GM18907 (cell line): ENCODE measurements around the gene PLEKHG5.

Experiments
- ATAC-seq: cut with Tn5 transposase; IDR thresholded peaks from one replicate; pipeline ENCODE4 v1.9.1; 2021; ENCODE audit warnings: mild to moderate bottlenecking, moderate library complexity; ENCODE audit not compliant: unreplicated experiment

PLEKHG5 gene

DNA sequence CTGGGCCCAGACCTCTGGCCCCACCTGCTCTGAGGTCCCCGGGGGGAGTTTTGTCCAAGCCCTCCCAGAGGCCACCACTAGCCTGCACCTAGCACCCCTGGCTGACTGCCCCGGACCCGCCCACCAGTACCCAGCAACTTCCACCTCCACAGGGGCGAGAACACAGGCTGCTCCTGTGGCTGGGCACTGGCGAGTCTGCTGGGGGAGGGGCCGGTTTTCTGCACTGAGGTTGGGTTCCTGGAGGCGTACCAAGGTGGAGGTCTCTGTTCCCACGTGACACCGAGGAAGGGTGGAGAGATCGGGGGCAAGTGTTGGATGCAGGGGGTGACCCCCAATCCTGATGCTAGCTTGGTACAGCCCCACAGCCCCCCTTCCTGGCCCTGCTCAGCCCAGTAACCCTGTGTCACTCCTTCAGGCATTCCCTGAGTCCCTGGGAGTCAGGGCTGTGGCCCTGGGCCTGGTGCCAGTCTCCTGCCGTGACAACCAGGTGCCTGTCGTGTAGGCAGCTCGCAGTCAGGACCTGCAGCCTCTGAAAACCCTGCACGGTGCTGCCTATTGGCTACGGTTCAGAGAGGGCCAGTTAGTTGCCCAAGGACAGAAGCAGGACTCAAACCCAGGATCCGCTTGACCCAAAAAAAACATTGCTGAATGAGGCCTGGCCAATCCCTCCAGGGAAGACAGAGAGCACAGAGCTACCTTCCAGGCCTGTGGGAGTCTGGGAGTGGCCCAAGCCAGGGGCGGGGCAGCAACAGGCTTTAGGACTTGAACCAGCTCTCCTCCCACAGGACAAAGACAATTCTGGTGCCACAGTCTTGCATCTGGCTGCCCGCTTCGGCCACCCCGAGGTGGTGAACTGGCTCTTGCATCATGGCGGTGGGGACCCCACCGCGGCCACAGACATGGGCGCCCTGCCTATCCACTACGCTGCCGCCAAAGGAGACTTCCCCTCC, 63.8 kb downstream of the PLEKHG5 start:
- ATAC-seq = no peak

DNA sequence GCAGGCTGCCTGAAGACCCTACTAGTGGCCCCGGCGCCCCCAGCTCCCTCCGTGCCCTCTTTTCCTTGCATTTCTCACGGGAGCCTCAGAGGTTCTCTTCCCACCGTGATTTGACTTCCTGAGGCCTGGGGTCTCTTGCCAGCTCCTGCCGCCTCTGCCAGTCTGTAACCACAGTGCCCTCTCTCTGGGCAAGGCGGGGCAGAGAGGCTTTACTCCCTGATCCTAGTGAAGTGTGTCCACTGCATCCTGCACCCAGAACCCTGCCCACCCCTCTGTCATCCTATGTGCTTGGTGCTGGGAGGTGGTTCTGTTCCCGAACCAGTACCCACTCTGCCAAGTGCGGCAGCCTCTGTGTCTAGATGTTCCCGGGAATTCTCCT, 64.5 kb downstream of the PLEKHG5 start:
- no peak for ATAC-seq

DNA sequence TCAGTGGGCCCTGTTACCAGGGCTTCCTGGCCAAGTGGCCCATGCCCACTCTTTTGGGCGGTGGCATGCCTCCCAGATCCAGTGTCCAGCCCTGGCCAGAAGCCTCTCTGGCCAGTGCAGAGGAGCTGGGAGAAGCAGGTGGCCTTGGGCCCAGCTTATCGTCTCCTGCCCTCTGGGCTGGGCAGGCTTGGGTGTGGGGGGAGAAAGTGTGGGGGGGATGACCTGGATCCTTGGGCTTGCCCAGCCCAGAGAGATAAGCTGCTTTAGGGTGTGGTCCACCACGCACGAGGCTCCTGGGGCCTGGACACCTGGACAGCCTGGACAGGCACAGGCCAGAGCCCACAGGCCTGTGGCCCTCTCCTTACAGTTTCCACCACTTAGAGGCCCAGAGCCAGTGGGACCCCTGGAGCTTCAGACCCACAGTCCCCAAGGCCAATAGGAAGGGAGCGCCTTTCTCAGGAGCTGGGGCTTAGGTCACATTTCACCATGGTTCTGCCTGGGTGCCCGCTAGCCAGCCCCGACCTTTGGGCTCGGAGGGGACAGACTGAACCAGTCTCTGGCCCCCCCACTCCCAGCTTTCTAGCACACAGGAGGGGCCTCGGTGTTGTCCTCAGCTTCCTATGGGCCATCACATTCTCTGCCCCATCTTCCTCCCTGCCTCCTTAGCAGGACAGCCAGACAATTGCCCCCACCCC, 65.0 kb downstream of the PLEKHG5 start:
- ATAC-seq = no peak

DNA sequence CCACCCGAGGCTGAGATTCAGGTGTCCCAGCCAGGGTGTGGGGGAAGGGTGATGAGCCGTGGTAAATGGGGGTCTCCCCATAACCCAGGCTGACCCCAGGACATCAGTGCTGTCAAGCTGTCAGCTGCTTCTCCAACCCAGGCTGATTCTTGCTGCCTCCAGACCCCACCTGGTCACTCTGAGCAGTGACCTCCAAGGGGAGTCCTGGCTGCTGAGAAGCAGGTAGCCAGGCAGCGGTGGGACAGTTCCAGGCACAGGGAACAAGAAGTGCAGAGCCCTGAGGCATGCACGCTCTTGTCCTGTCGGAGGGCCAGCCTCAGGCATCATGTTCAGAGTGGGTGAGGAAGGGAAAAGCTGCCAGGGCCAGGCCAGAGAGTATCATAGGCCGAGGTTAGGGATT, 65.8 kb downstream of the PLEKHG5 start:
- no peak for ATAC-seq

DNA sequence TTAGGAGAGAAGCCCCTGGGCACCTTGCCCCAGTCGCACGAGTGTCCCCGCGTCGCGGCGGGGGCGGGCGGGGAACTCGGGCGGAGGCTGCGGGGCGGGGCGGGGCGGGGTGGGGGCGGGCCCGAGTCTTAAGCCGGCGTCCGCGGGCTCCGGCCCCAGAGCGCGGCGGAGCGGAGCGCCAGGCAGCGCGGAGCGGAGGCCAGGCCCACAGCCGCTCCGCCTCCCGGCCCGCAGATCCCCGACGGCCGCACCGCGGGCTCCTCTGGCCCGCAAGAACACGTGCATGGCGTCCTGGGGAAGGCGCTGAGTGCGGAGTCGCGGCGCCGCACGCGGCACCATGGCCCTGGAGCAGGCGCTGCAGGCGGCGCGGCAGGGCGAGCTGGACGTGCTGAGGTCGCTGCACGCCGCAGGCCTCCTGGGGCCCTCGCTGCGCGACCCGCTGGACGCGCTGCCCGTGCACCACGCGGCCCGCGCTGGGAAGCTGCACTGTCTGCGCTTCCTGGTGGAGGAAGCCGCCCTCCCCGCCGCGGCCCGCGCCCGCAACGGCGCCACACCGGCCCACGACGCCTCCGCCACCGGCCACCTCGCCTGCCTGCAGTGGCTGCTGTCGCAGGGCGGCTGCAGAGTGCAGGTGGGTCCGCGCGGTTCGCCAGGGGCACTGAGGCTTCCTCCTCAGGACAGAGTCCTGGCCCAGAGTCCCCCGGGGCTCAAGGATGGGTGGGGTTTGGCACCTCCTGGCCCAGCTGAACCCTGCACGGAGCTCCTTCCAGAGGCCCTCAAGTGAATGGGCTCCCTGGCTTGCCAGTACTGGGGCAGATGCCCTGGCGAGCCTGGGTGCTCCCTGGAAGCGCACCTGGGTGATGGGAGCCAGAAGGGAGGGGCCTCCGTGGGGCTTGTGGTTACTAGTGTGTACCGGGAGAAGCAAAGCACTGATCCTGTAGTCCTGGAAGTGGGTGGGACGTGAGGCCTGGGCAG, 66.6 kb downstream of the PLEKHG5 start, which contains the start of gene ESPN:
Gene ESPN, plus strand, starts transcription at position 158 of the 975 bp plus-strand sequence. Its CDS starts 180 bp downstream, at position 338.
- ATAC-seq = no peak

DNA sequence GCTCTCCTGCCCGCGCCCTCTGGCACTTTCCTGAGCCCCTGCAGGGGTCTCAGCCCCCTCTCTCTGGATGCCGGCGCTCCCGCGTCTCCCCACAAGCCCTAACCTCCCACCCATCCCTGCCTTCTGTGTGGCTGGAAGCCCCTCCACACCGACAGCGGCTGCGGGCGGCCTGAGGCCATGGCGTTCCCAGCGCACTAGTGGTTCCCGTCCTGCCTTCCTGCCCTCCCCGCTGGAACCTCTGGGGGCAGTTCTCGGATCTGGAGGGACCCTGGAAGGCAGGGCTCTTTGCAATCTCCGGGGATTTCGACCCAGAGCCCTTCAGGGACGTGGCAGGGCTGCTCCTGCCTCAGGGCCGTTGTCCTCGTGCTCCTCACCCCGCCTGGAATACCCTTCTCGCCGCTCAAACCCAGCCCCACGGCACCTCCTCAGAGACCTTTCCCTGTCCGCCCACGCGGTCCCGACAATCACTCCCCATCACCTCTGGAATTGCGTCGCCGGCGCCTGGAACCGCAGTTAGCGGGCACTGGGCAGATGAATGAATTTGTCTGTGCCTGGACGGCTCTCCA, 67.4 kb downstream of the PLEKHG5 start:
- ATAC-seq = no peak

DNA sequence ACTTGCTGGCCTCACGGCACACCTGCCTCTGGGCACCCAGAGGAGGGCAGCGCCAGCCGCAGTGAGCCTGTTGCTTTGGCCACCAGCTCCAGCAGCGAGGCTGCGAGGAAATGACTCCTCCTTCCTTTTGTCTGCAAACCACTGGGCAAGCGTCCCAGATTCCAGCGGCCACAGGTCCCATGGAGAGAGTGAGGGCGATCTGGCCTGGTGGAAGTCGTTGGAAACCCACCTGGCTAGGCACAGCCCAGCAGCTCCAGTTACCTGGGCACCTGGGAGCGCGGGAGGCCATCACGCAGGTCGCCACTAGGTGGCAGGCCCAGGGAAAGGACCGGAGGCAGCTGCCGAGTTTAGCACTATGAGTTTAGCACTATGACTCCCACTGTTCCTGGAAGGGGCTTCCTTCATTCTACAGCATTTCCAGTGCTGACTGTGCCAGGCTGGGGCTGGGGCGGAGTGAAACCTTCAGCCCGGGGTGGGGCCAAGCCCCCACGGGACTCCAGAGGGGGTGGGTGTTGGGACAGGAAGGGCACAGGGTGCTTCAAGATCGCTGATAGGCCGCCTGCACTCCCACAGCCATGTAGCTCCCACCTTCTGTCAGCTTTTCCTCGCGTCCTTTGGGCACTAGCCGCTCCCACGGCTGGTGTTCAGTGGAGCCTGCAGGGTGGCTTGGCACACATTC, 68.0 kb downstream of the PLEKHG5 start:
- no peak for ATAC-seq

DNA sequence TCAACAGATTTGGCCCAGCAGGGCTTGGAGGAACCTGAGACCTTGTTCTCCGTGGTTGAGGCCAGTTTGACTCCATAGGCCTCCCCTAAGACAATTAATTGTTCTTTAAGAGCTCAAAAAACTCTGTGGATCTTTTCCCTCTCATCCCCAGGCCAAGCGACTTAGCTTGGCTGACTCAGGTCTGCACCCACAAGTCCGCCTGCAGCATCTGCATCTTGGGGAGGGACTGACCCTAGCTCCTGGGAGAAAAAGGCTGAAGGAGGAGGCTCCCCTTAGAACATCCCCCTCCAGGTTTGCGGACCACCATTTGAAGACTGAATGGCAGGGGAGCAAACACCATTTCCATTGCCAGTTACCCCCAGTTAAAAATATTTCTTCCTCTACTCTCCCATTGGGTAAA, 70.2 kb downstream of the PLEKHG5 start:
- ATAC-seq = no peak

DNA sequence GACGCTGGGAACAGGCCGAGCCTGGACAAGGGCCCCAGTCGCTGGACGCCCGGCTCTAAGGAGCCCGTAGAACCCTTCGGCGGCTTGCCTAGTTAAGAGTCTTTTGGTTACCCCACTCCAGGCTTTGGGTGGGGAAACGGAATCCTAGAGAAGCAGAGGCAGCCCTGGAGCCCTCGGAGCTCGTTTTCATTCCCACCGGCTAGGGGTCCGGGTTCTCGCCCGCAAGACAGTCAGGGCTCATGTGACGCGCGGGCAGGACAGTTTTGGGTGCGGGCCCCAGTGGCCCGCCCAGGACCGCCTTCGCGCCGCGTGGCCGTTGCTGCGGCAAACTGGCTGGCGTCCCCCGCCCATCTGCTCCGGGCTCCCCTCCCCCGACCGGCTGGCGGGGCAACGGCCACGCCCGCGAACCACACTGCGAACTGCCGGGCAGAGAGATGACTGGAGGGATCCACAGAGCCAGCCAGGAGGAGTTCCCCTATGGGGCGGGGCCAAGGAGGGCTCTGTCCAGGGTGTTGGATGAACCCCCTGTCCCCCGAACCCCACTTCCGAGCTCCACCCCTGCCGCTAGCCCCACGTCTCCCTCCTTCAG, 70.9 kb downstream of the PLEKHG5 start:
- ATAC-seq = no peak

DNA sequence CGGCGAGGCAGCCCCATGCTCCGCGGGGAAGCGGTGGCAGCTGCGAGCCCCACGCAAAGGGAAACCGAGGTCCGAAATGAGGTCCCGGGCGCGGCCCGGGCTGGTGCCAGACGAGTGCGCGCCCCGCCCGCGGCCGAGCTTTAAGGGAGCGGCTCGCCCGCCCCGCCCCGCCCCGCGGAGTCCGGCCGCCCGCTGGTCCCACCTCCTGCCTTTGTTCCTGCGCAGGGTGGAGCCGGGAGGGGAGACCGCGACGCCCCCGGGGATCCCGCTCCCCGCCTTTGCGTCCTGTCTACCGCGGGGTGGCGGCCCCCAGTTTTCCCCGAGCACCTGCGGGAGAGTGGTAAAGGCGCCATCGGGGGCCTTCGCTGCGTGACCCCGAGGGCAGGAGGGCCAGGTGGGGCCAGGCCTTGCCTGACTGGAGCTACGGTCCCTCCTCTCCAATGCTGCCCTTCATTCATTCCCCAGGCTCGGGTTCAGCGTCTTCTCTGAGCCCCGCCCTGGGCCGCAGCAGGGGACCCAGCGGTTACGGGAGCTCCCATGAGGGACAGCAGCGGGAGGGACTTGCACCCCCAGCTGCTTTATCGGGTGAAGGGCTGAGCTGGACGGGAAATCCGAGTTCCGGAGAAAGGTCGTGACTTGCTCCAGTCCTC, 71.5 kb downstream of the PLEKHG5 start, which contains the start of gene HES2:
Gene HES2, minus strand, starts transcription at position 116 of the 650 bp plus-strand sequence. Its CDS starts 99 bp downstream, at position 17.
- ATAC-seq = no peak

DNA sequence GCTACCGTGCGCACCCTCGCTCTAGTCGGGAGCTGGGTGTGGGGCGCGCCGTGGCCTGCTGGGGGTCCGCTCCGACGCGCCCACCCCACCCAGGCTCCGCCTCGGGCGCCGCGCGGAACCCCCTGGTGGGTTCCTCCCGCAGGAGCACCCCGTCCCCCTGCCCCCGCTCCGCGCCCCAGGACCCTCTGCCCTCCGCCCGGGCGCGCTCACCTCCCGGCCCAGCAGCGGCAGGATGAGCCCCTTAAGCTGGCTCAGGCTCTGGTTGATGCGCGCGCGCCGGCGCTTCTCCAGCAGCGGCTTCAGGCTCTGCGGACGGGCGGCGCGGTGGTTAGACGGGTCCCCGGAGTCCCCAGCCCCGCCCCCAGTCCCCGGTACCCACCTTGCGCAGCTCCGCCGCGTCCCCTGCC, 72.1 kb downstream of the PLEKHG5 start:
- ATAC-seq = no peak

DNA sequence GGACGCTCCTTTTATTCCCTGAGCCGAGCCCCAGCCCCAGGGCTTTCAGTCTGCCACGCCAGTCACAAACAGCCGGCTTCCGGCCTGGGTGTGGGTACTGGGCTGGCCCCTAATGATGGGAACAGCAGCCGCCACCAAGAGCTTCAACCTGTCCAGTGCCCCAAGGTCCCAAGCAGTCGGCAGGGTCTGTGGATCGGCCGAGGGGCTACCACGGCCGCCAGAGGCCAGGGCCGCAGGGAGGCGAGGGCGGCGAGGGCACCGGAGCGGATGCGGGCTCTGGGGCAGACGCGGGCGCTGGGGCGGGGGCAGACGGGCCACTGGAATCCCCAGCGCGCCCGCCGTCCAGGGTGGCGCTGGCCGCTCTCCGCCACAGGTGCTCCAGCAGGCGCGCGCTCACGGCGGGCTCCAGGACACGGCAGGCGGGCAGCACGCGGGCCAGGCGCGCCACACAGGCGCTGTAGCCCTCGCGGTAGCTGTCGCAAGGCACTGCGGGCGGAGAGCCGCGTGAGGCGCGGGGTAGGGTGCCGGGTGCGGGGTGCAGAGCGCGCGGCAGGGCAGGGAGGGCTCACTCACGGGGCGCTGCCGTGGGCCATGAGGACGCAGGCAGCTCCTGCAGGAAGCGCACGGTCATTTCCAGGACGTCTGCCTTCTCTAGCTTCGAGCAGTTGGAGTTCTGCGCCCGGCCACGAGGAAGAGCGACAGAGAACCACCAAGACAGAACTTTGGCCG, 72.6 kb downstream of the PLEKHG5 start:
- ATAC-seq = no peak

DNA sequence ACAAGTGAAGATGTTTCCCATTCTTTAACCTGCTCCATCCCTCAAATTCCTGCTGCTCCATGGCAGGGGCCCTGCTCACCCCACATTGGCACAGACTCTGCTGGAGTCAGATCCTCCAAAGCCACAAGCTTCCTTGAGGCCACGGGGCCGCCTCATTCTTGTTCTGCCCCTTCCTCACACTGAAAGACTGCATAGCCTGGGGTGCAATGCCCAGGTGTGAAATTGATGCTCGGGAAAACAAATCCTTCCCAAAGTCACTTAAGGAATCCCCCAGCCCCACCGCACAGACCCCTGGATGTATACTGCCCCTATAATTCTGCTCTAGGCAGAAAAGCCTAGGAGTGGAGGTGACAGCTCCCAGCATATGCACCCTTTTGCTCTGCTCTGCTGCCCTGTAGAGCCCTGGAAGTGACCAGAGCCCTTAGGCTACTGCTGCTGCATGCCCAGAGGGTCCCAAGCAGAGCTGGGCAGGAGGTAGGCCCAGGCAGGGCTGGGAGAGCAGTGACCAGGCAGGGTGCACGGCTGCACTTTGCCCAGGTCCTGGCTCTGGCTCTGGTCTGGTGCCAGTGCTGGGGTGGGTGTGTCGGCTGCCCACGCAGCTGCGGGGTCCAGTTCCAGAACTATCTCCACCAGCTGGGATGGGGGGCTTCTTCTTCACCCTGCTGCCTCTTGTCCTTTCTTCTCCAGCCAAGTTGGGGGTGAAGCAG, 73.4 kb downstream of the PLEKHG5 start:
- no peak for ATAC-seq
